SH-SY5Y (cell line): ENCODE data around the gene NKX2-1.

Source experiments
- GATA2 ChIP-seq: IDR thresholded peaks from 2 replicates; pipeline ENCODE4 v1.6.1; 2011; ENCODE audit warnings: mild to moderate bottlenecking, low read depth, low read length
- GATA3 ChIP-seq: IDR thresholded peaks from 2 replicates; pipeline ENCODE4 v1.6.1; 2011; ENCODE audit warnings: low read depth, mild to moderate bottlenecking, low read length, moderate library complexity

GRCh38 chr14:36503771-36504741 lies 16.0 kb downstream of the NKX2-1 start:
- TF ChIP-seq GATA2 (no peak), GATA3 (no peak)
